Mesothelial cell of epicardium (in vitro differentiated cells): ENCODE measurements around the gene RAP1A. TPM values are rescaled to one million over a fixed set of nuclear protein-coding genes. Genes with fewer than 3 reads are reported as not detected.
A peak's percentile ranks its signal among the peaks of the same experiment; 100 is the strongest.

Source experiments
- DNase-seq, 2 experiments: peaks; one replicate each; pipeline ENCODE4 v3.0.0; 2021; ENCODE audit warnings: low spot score in 2 of 2; ENCODE audit not compliant: unreplicated experiment in 2 of 2
- H3K27ac Mint-ChIP-seq: 2 replicates; pipeline ENCODE4 v1.8.0; 2021; ENCODE audit warnings: mixed read lengths
- H3K27me3 Mint-ChIP-seq: 2 replicates; pipeline ENCODE4 v1.8.0; 2021; ENCODE audit warnings: low read depth, mixed read lengths
- H3K36me3 Mint-ChIP-seq: 2 replicates; pipeline ENCODE4 v1.8.0; 2021; ENCODE audit warnings: mixed read lengths
- H3K4me1 Mint-ChIP-seq: 2 replicates; pipeline ENCODE4 v1.8.0; 2021; ENCODE audit warnings: mixed read lengths
- H3K4me3 Mint-ChIP-seq: 2 replicates; pipeline ENCODE4 v1.8.0; 2021; ENCODE audit warnings: mild to moderate bottlenecking, moderate library complexity, mixed read lengths
- H3K9me3 Mint-ChIP-seq: 2 replicates; pipeline ENCODE4 v1.8.0; 2021; ENCODE audit warnings: mixed read lengths
- total RNA-seq: library from RNA; stranded (reverse); gene quantifications from 3 replicates; pipeline ENCODE4 v1.2.1, GENCODE V29; 2021
- TF ChIP-seq, protein P1 (sequence below): fragments of 200-600 bp; sonication (generic); IDR thresholded peaks from one replicate; pipeline ENCODE4 v1.5.0; 2021; ENCODE audit warnings: antibody characterized with exemption; ENCODE audit not compliant: unreplicated experiment

The RAP1A gene
- total RNA-seq, 1 donor from 2014 or later, result 28.3 TPM

DNA sequence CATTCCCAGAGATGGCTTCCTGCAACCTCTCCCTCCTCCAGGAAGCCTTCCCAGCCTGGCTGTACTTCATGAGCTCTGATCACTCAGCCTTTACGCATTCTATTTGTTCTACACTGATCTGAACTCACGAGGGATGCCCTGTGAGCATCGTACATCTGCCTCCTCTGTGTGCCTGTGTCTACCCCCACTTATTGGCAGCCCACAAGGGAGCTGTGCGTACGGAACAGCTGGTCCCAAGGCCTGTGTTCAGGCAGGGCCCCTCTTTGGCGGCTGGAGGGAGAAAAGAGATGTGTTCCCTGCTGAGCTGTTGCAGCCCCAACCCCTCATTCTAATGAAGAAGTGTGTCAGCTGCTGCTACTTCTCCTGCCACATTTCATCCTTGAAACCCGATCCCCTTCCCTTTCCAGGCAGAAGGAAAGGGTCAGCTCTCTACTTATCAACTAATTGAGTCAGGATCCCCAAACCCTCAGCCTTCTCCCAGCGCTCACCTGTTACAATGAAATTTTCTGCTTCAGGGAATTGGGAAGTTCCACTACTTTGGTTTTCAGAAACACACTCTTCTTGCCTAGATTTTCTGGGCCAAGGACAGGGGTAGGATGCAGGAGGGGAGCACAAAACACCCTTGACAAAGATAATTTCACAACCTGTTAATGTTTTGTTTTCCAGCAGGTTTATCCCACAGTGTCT, 116.4 kb downstream of the RAP1A start:
- no peak overlapping the region for H3K27ac Mint-ChIP-seq
- H3K27me3 Mint-ChIP-seq, result peaks cover 39% of the 10 kb centered on the region
- TF ChIP-seq, protein P1, sequence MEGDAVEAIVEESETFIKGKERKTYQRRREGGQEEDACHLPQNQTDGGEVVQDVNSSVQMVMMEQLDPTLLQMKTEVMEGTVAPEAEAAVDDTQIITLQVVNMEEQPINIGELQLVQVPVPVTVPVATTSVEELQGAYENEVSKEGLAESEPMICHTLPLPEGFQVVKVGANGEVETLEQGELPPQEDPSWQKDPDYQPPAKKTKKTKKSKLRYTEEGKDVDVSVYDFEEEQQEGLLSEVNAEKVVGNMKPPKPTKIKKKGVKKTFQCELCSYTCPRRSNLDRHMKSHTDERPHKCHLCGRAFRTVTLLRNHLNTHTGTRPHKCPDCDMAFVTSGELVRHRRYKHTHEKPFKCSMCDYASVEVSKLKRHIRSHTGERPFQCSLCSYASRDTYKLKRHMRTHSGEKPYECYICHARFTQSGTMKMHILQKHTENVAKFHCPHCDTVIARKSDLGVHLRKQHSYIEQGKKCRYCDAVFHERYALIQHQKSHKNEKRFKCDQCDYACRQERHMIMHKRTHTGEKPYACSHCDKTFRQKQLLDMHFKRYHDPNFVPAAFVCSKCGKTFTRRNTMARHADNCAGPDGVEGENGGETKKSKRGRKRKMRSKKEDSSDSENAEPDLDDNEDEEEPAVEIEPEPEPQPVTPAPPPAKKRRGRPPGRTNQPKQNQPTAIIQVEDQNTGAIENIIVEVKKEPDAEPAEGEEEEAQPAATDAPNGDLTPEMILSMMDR, result no peak
- H3K9me3 Mint-ChIP-seq, result no peaks in the 10 kb centered on the region
- no peak for DNase-seq
- no peak overlapping the region for H3K4me3 Mint-ChIP-seq
- no peaks in the 10 kb centered on the region for H3K36me3 Mint-ChIP-seq
- peaks cover 17% of the 10 kb centered on the region for H3K4me1 Mint-ChIP-seq

DNA sequence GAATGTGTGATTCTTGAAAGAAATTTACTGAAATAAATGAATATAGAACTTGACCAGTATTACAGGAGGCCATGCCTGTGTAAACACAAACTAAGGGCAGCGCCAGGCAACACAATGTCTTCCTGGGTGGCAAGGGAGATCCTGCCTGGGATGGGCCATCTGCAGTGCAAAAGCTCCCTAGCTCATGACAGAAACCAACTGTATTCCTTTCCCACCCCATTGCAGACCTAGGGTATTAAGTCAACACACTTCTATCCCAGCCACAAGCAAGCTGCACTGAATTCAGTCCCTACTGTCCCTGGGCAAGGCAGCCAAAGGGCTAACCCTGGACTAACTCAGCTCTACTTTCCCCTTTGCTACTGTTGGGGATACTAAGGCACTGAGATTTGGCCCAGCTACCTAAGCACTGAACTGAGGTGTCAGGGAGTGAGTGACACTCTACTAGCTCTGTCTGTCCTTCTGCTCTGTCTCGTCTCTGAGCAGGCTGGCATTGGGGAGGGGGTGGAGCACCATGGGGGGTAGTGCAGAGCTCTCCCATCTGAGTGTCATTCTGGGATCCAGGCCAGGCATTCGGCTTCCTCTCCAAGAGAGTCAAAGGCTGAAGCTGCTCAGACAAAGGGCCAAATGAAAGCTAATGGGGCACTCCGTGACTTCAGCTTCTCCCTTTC, 117.1 kb downstream of the RAP1A start:
- H3K27ac Mint-ChIP-seq, result no peak overlapping the region
- H3K27me3 Mint-ChIP-seq, result peaks cover 42% of the 10 kb centered on the region
- H3K9me3 Mint-ChIP-seq, result no peaks in the 10 kb centered on the region
- no peak overlapping the region for H3K4me3 Mint-ChIP-seq
- H3K4me1 Mint-ChIP-seq, result peaks cover 17% of the 10 kb centered on the region
- no peak for DNase-seq
- H3K36me3 Mint-ChIP-seq, result no peaks in the 10 kb centered on the region
- TF ChIP-seq, protein P1, result no peak

DNA sequence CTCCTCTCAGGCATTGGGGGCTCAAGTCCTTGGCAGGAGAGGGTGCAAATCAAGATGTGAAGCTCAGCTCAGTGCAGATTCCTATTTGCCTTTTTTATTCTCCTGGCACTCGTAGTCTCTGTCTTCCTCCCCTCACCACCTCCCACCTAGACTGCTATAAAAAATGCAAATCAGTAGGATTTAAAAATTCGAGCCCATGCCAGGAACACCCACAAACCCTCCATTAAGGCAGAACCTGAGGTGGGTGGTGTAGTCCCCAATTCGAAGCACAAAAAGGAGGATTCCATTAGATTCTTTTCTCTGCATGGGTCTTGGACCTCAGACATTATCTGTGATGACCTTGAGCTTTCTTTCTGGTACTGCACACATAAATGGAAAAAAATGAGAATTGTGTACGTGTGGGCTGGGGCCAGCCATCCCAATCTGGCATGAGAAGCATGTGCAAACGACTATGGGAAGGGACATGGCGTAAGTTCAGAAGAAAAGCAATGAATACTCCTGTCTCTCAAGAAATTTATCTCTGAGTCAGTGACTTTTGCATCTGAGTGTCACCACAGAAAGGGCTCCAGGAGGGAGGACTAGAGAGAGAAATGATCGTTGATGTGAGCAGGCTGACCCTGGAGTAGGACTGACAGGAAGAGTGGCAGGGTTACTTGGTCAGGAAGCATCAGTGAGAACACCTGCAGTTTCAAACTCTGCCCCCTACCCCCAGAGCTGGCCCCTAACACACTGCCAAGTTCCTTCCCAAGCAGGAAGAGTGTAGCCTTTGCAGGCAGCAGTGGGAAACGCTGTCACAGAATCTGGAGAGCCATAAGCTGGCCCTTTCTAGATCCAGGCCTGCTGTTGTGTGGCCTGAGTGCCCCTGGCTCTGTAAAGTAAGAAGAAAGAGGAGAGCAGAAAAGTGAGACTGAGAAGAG, 117.9 kb downstream of the RAP1A start:
- no peak for DNase-seq
- Mint-ChIP-seq H3K27ac (no peak overlapping the region), H3K27me3 (peaks cover 44% of the 10 kb centered on the region), H3K4me1 (peaks cover 17% of the 10 kb centered on the region), H3K9me3 (no peaks in the 10 kb centered on the region), H3K4me3 (peak overlapping the region; percentile 74), H3K36me3 (no peaks in the 10 kb centered on the region)
- TF ChIP-seq, protein P1, result no peak

DNA sequence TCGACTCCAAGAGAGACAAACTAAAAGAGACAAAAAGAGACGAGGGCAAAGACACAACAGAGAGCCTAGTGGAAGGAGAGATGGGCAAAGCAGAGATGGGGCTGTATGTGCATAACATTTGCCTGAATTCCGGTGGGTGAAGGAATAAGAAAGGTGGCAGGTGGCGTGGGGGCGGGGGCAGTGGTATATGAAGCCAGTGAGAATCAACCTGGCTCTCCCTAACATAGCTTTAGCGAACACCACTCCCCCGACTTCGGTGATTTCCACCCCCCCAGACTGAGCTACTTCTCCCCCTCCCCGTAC, 118.5 kb downstream of the RAP1A start:
- TF ChIP-seq, protein P1, result no peak
- Mint-ChIP-seq H3K27ac (no peak overlapping the region), H3K4me1 (peaks cover 17% of the 10 kb centered on the region), H3K4me3 (peak overlapping the region; percentile 74), H3K9me3 (no peaks in the 10 kb centered on the region), H3K27me3 (peaks cover 44% of the 10 kb centered on the region), H3K36me3 (no peaks in the 10 kb centered on the region)
- DNase-seq, result no peak

DNA sequence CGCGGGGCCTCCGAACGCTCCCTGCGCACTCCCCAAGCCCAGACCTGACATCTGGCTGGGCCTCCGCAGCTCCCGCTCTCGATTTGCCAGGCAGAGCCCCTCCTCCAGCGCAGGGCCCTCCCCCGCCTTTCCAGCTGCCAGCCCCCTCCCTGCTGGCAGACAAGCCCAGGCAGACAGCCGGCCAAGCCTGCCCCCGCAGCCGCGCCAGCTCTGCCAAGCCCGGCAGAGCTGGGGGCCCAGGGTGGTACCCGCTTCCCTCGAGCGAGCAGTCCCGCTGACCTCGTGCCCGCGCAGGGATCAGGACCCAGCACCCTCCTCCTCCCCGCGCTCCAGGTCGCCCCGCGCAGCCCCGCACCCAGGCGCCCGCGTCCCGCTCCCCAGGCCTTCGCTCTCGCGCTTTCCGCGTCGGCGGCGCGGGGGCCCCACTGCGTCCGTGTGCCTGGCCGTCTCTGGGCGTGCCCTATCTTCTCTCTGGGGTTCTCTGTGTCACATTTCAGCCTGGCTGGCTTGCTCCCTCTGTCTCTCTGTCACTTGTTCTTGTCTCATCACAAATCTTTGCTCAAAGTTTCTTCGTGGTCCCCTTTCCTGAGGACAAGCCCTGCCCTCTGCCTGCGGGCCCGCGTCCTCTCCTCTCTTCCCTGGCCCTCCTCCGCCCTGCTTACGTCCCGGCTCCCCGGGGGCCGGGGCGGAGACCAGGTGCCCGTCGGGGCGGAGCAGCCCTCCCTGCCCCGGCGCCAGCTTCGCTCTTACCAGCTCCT, 119.0 kb downstream of the RAP1A start:
- Mint-ChIP-seq H3K4me1 (peaks cover 17% of the 10 kb centered on the region), H3K36me3 (no peaks in the 10 kb centered on the region), H3K4me3 (peak overlapping the region; percentile 74), H3K27ac (no peak overlapping the region), H3K9me3 (no peaks in the 10 kb centered on the region), H3K27me3 (peaks cover 46% of the 10 kb centered on the region)
- TF ChIP-seq, protein P1, result no peak
- no peak for DNase-seq
